ENCODE data around the gene LMO7.

LMO7 gene

GRCh38 chr13:75715601-75716523, 79.7 kb downstream of the LMO7 start:
- TF ChIP-seq CTCF (IDR thresholded peaks at IDR 0.05) = no peak

DNA sequence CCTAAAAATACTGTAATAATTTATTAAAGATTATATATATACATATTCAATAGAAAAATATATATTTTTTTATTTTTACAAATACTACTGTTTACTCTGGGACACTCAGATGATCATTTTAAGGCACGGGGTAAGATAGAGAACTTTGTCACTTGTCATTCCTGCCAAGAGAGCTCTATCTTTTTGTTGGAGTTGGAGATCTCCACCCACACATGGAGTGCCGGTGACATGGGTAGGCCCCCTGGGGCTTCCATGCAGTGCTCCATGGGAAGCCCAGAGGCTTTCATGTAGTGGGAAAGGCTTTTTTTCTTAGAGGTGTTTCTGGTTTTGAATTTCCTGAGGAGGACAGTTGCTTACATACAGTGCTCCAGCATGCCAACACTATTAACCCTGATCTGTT, 81.4 kb downstream of the LMO7 start:
- TF ChIP-seq CTCF (IDR thresholded peaks at IDR 0.05) = no peak

DNA sequence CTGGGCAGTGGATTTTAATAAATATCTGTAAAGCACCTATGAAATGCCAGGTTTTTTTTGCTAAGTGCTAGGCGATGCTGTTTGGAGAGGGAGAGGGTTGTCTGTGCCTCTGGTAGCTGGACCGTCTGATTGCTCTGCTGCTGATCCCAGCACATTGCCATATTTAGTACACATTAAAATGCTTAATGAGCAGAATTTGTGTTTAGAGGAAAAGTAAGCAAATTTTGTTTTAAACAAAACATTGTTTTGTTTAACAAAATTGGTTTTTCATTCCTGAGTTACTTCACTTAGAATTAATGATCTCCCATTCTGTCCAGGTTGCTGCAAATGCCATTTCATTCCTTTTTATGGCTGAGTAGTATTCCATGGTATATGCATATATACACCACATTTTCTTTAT, 85.2 kb downstream of the LMO7 start:
- TF ChIP-seq CTCF (IDR thresholded peaks at IDR 0.05) = no peak

- TF ChIP-seq CTCF (IDR thresholded peaks at IDR 0.05) = no peak
Observed at GRCh38 chr13:75723901-75724300, 87.8 kb downstream of the LMO7 start.

DNA sequence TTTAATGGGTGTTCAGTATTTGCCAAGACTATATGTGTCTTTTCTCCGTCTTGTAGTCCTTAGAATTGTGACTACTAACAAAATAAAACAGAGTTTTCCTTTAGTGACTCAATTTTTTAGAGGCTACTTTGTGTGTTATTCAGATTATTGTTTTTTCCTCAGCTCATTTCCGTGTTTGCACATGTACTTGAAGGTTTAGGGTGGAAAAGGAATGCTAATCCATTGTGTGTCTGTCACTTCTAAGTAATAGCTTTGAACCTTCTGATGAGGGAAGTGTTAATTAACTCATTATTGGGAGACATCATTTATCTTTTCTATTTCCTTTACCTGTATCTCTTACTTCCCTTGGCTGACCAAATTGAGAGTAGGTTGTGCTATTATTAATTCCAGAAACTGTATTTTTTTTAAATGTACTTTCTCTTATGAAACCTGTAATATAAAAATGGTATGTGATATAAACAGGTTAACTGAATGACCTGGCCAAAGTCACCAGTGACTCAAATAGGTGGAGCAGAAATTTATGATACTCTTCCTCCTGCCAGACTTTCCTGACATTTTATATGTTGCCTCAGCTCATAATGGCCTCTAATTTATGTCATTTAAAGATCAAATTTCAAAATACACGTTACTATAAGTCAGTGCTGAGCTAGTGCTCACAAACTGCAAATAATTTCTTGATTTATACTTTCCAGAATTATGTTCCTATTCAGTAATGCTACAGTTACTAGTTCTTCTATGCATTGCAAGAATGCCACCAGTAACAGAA, 88.8 kb downstream of the LMO7 start:
- no peak for TF ChIP-seq CTCF (IDR thresholded peaks at IDR 0.05)

- TF ChIP-seq CTCF (IDR thresholded peaks at IDR 0.05) = no peak
Observed at GRCh38 chr13:75725736-75726135, 89.6 kb downstream of the LMO7 start.

GRCh38 chr13:75726306-75726705, 90.2 kb downstream of the LMO7 start:
- TF ChIP-seq CTCF (IDR thresholded peaks at IDR 0.05) = no peak
